Liver (tissue), 9 donors: Measurements from ENCODE around the gene FN1. TPM values are rescaled to one million over a fixed set of nuclear protein-coding genes. Genes with fewer than 3 reads are reported as not detected.

Experiments
- DNase-seq: peaks from one replicate; pipeline ENCODE4 v3.0.0-alpha.2; 2017; ENCODE audit warnings: low spot score
- H3K27ac ChIP-seq, 2 donors: one replicate each; pipeline ENCODE4 v1.7.0; 2013; ENCODE audit warnings: inconsistent platforms in 2 of 2, low read length in 2 of 2, control low read depth in 1 of 2, low read depth in 1 of 2, mild to moderate bottlenecking in 1 of 2
- H3K27me3 ChIP-seq, 4 donors: one replicate each; pipeline versions ENCODE4 v1.6.1 to v1.7.0; 2013; ENCODE audit warnings: low read length in 3 of 4, inconsistent platforms in 1 of 4, mild to moderate bottlenecking in 1 of 4, moderate library complexity in 1 of 4; ENCODE audit not compliant: control insufficient read depth in 4 of 4, insufficient read depth in 4 of 4
- H3K36me3 ChIP-seq, 4 donors: one replicate each; pipeline versions ENCODE4 v1.6.1 to v1.7.0; 2013; ENCODE audit warnings: low read length in 3 of 4, mild to moderate bottlenecking in 3 of 4, low read depth in 1 of 4, moderate library complexity in 1 of 4; ENCODE audit not compliant: control insufficient read depth in 4 of 4, insufficient read depth in 3 of 4
- H3K4me1 ChIP-seq, 4 donors: one replicate each; pipeline versions ENCODE4 v1.6.1 to v1.7.0; 2013; ENCODE audit warnings: low read length in 3 of 4, mild to moderate bottlenecking in 3 of 4, moderate library complexity in 1 of 4; ENCODE audit not compliant: control insufficient read depth in 4 of 4, insufficient read depth in 4 of 4
- H3K4me3 ChIP-seq, 3 donors: one replicate each; pipeline versions ENCODE4 v1.6.1 to v1.7.0; 2013; ENCODE audit warnings: low read length in 3 of 3, control low read depth in 1 of 3, low read depth in 1 of 3, mild to moderate bottlenecking in 1 of 3
- H3K9ac ChIP-seq, 2 donors: one replicate each; pipeline ENCODE4 v1.7.0; 2013; ENCODE audit warnings: low read length in 2 of 2, mild to moderate bottlenecking in 2 of 2, moderate library complexity in 2 of 2, control low read depth in 1 of 2, low read depth in 1 of 2
- H3K9me3 ChIP-seq, 4 donors: one replicate each; pipeline versions ENCODE4 v1.6.1 to v1.7.0; 2013; ENCODE audit warnings: low read length in 3 of 4; ENCODE audit not compliant: control insufficient read depth in 4 of 4
- ATF3 ChIP-seq: IDR thresholded peaks from 2 replicates; pipeline ENCODE4 v1.6.1; 2016; ENCODE audit warnings: antibody characterized with exemption
- CTCF ChIP-seq: fragments of 150-350 bp; IDR thresholded peaks from 2 replicates; pipeline ENCODE4 v1.5.1; 2017; ENCODE audit warnings: improper control_type of control experiment, low read depth, low read length; ENCODE audit not compliant: missing input control
- EGR1 ChIP-seq, 2 donors: IDR thresholded peaks; 2 replicates each; pipeline ENCODE4 v1.6.1; 2016 to 2018; ENCODE audit warnings: antibody characterized with exemption in 2 of 2, low read depth in 2 of 2
- FOXA1 ChIP-seq: IDR thresholded peaks from 2 replicates; pipeline ENCODE4 v1.6.1; 2016; ENCODE audit warnings: antibody characterized with exemption
- FOXA2 ChIP-seq: IDR thresholded peaks from 2 replicates; pipeline ENCODE4 v1.6.1; 2016; ENCODE audit warnings: antibody characterized with exemption
- GABPA ChIP-seq, 2 donors: IDR thresholded peaks in 1 of 2; conservative IDR thresholded peaks in 1 of 2; 2 replicates each; pipeline ENCODE4 v1.6.1; 2016; ENCODE audit warnings: antibody characterized with exemption in 2 of 2, mild to moderate bottlenecking in 1 of 2, moderate library complexity in 1 of 2
- HNF4A ChIP-seq, 2 donors: conservative IDR thresholded peaks; 2 replicates each; pipeline ENCODE4 v1.6.1; 2016; ENCODE audit warnings: antibody characterized with exemption in 2 of 2, mild to moderate bottlenecking in 2 of 2
- HNF4G ChIP-seq: IDR thresholded peaks from 2 replicates; pipeline ENCODE4 v1.6.1; 2016; ENCODE audit warnings: antibody characterized with exemption
- JUND ChIP-seq, 2 donors: IDR thresholded peaks; 2 replicates each; pipeline ENCODE4 v1.6.1; 2016; ENCODE audit warnings: antibody characterized with exemption in 2 of 2
- MAX ChIP-seq: IDR thresholded peaks from 2 replicates; pipeline ENCODE4 v1.6.1; 2016; ENCODE audit warnings: antibody characterized with exemption
- NR2F2 ChIP-seq: IDR thresholded peaks from 2 replicates; pipeline ENCODE4 v1.6.1; 2016; ENCODE audit warnings: antibody characterized with exemption
- RAD21 ChIP-seq, 2 donors: IDR thresholded peaks; 2 replicates each; pipeline ENCODE4 v1.6.1; 2016; ENCODE audit warnings: antibody characterized with exemption in 2 of 2, mild to moderate bottlenecking in 2 of 2
- REST ChIP-seq: IDR thresholded peaks from 2 replicates; pipeline ENCODE4 v1.6.1; 2016; ENCODE audit warnings: antibody characterized with exemption, mild to moderate bottlenecking
- RXRA ChIP-seq, 2 donors: IDR thresholded peaks; 2 replicates each; pipeline ENCODE4 v1.6.1; 2017 to 2018; ENCODE audit warnings: antibody characterized with exemption in 2 of 2, mild to moderate bottlenecking in 1 of 2
- SP1 ChIP-seq: IDR thresholded peaks from 2 replicates; pipeline ENCODE4 v1.6.1; 2018; ENCODE audit warnings: antibody characterized with exemption, mild to moderate bottlenecking
- TAF1 ChIP-seq: conservative IDR thresholded peaks from 2 replicates; pipeline ENCODE4 v1.6.1; 2016; ENCODE audit warnings: antibody characterized with exemption, mild to moderate bottlenecking
- YY1 ChIP-seq: IDR thresholded peaks from 2 replicates; pipeline ENCODE4 v1.6.1; 2016; ENCODE audit warnings: antibody characterized with exemption, mild to moderate bottlenecking
- ZBTB33 ChIP-seq: IDR thresholded peaks from 2 replicates; pipeline ENCODE4 v1.6.1; 2016; ENCODE audit warnings: antibody characterized with exemption
- WGBS: extraction: QIAGEN DNeasy Blood & Tissue Kit; methylation state at CpG from one replicate; pipeline ENCODE4 v1.1.7; 2013; 5-methylcytosine and 5-hydroxymethylcytosine counted together
- polyA plus RNA-seq, 2 donors: library from polyadenylated mRNA; stranded (reverse) in 1 of 2; unstranded in 1 of 2; fragments of 200-250 nt in 1 of 2; fragments of >200 nt in 1 of 2; fragmentation: Nextera tagmentation in 1 of 2; extraction: Ambion mirVana in 1 of 2; gene quantifications; one replicate each; pipeline versions ENCODE4 v1.2.1 to v1.2.3, GENCODE V29; 2013 to 2015
- total RNA-seq, 2 donors: library from RNA; depleted of rRNA; stranded (reverse); fragments of >200 nt; gene quantifications; one replicate each; pipeline ENCODE4 v1.2.3, GENCODE V29; 2014
- donor health status: healthy.
- donor health status: healthy.
- donor health status: healthy.
- donor health status: healthy.
- donor health status: healthy.

FN1 gene
- total and polyA plus RNA-seq, 4 donors, result 545 to 1,402 (median 837) TPM

GRCh38 chr2:215316336-215316735, 119.5 kb downstream of the FN1 start:
- Histone ChIP-seq H3K9me3 (no peaks in the 10 kb centered on the region), H3K4me1 (peaks cover 0 to 13% (median under 1%) of the 10 kb centered on the region in 4 donors), H3K36me3 (peaks cover 3 to 28% (median 20%) of the 10 kb centered on the region in 4 donors), H3K27ac (no peak overlapping the region), H3K9ac (no peak overlapping the region), H3K4me3 (no peak overlapping the region), H3K27me3 (no peaks in the 10 kb centered on the region)
- TF ChIP-seq GABPA (IDR thresholded peaks at IDR 0.05 in 1 of 2, conservative IDR thresholded peaks at IDR 0.05 in 1 of 2) (no peak), FOXA2 (no peak), TAF1 (no peak), HNF4A (conservative IDR thresholded peaks at IDR 0.05) (no peak), ZBTB33 (no peak), SP1 (no peak), NR2F2 (no peak), EGR1 (IDR thresholded peaks at IDR 0.05; ENCODE audit: low read depth in 2 of 2) (no peak), RXRA (IDR thresholded peaks at IDR 0.05) (no peak), HNF4G (no peak), MAX (no peak), FOXA1 (no peak)
- no peak for DNase-seq
- 91% methylated on average over 2 of the region's 2 CpGs for WGBS

GRCh38 chr2:215315301-215315700, 120.6 kb downstream of the FN1 start:
- no peak overlapping the region for H3K4me3 ChIP-seq
- H3K9me3 ChIP-seq, result no peaks in the 10 kb centered on the region
- no peak for TF ChIP-seq FOXA1
- TF ChIP-seq FOXA2, result no peak
- no peak for TF ChIP-seq HNF4G
- TF ChIP-seq REST, result no peak
- TF ChIP-seq NR2F2, result no peak
- no peak for TF ChIP-seq SP1
- TF ChIP-seq YY1, result no peak
- no peak for TF ChIP-seq RAD21 (IDR thresholded peaks at IDR 0.05)
- TF ChIP-seq RXRA (IDR thresholded peaks at IDR 0.05), result no peak
- TF ChIP-seq JUND (IDR thresholded peaks at IDR 0.05), result no peak
- TF ChIP-seq MAX, result no peak
- TF ChIP-seq ATF3, result no peak
- TF ChIP-seq CTCF, result no peak
- TF ChIP-seq EGR1 (IDR thresholded peaks at IDR 0.05; ENCODE audit: low read depth in 2 of 2), result no peak
- TF ChIP-seq ZBTB33, result no peak
- TF ChIP-seq GABPA (IDR thresholded peaks at IDR 0.05 in 1 of 2, conservative IDR thresholded peaks at IDR 0.05 in 1 of 2), result no peak
- TF ChIP-seq TAF1, result no peak
- no peak for TF ChIP-seq HNF4A (conservative IDR thresholded peaks at IDR 0.05)
- no peaks in the 10 kb centered on the region for H3K27me3 ChIP-seq
- H3K27ac ChIP-seq, result no peak overlapping the region
- no peak for DNase-seq
- H3K36me3 ChIP-seq, result peaks cover 3 to 22% (median 14%) of the 10 kb centered on the region in 4 donors
- peaks cover 0 to 16% (median 2%) of the 10 kb centered on the region in 4 donors for H3K4me1 ChIP-seq
- WGBS, result 98% methylated on average over 2 of the region's 2 CpGs
- H3K9ac ChIP-seq, result no peak overlapping the region
